ENCODE measurements around the gene CCNB2.

- TF ChIP-seq ATF3 (IDR thresholded peaks at IDR 0.05) = no peak
- no peak for TF ChIP-seq ATF3 (CRISPR knock-in tag; conservative IDR thresholded peaks at IDR 0.05)
- no peak for TF ChIP-seq ZNF239 (CRISPR knock-in tag; IDR thresholded peaks at IDR 0.05)
- no peak for TF ChIP-seq MAZ (CRISPR knock-in tag; conservative IDR thresholded peaks at IDR 0.05 in 1 of 2, IDR thresholded peaks at IDR 0.05 in 1 of 2)
- no peak for TF ChIP-seq CTCF (IDR thresholded peaks at IDR 0.05 in 2 of 3, conservative IDR thresholded peaks at IDR 0.05 in 1 of 3; ENCODE audit: insufficient read depth in 2 of 3, low read depth in 1 of 3, low read length in 3 of 3)
- TF ChIP-seq TCF7L2 (IDR thresholded peaks at IDR 0.05; ENCODE audit: low read depth, low read length) = no peak
- TF ChIP-seq RAD21 (CRISPR knock-in tag; conservative IDR thresholded peaks at IDR 0.05 in 1 of 2, IDR thresholded peaks at IDR 0.05 in 1 of 2) = no peak
- no peak for TF ChIP-seq GABPA (tag; conservative IDR thresholded peaks at IDR 0.05; ENCODE audit: low read depth)
- no peak for TF ChIP-seq HDAC2 (IDR thresholded peaks at IDR 0.05)
- no peak for TF ChIP-seq ZNF124 (CRISPR knock-in tag; IDR thresholded peaks at IDR 0.05)
These were observed 48.5 kb downstream of the CCNB2 start for GRCh38 chr15:59153466-59153865.
